SU-DHL-6 (cell line): ENCODE data around the gene CD72.
A peak's percentile ranks its signal among the peaks of the same experiment; 100 is the strongest.
"Not testable (repeated sequence)": the region's sequence is repeated elsewhere in the genome, so short reads cannot be mapped to it uniquely, and the experiment has no call there.

Experiments
- H2AFZ ChIP-seq: fragments of 200-600 bp; sonication (generic); 2 replicates; pipeline ENCODE4 v1.6.1; 2014; ENCODE audit warnings: low read depth, mild to moderate bottlenecking, moderate library complexity, mixed read lengths, antibody characterized with exemption, low read length; ENCODE audit not compliant: severe bottlenecking
- H3F3A ChIP-seq: fragments of 200-600 bp; shearing (Covaris generic); 2 replicates; pipeline ENCODE4 v1.6.0; 2016; ENCODE audit warnings: antibody characterized with exemption, mild to moderate bottlenecking; ENCODE audit not compliant: insufficient read depth
- H3K27ac ChIP-seq: fragments of 200-600 bp; sonication (generic); 2 replicates; pipeline ENCODE4 v1.5.1; 2016; ENCODE audit warnings: low read depth, mild to moderate bottlenecking, low read length, moderate library complexity, mixed read lengths
- H3K27me3 ChIP-seq: fragments of 200-600 bp; sonication (generic), shearing (Covaris generic); 2 replicates; pipeline ENCODE4 v1.6.0; 2014; ENCODE audit warnings: mild to moderate bottlenecking, low read length
- H3K36me3 ChIP-seq: fragments of 200-600 bp; sonication (generic); 2 replicates; pipeline ENCODE4 v1.6.1; 2014; ENCODE audit warnings: mild to moderate bottlenecking, low read length, mixed read lengths
- H3K4me2 ChIP-seq: fragments of 300-600, 200-600 bp; shearing (Covaris generic), sonication (generic); 2 replicates; pipeline ENCODE4 v1.6.0; 2014; ENCODE audit warnings: low read length, low read depth, mild to moderate bottlenecking; ENCODE audit not compliant: poor library complexity, severe bottlenecking
- H3K4me3 ChIP-seq: fragments of 200-600 bp; sonication (generic); 2 replicates; pipeline ENCODE4 v1.5.1; 2014; ENCODE audit warnings: antibody characterized with exemption, low read length, mild to moderate bottlenecking, mixed read lengths; ENCODE audit not compliant: insufficient read depth, poor library complexity, severe bottlenecking
- H3K79me2 ChIP-seq: fragments of 200-600 bp; sonication (generic); 2 replicates; pipeline ENCODE4 v1.6.1; 2014; ENCODE audit warnings: mild to moderate bottlenecking, low read length, moderate library complexity; ENCODE audit not compliant: insufficient read depth
- H3K9ac ChIP-seq: fragments of 200-600 bp; sonication (generic); 2 replicates; pipeline ENCODE4 v1.7.0; 2014; ENCODE audit warnings: mild to moderate bottlenecking, low read length
- H3K9me2 ChIP-seq: fragments of 200-600 bp; sonication (generic); replicated peaks from 2 replicates; pipeline ENCODE4 v1.6.1; 2014; ENCODE audit warnings: low read length; ENCODE audit not compliant: insufficient read depth
- H3K9me3 ChIP-seq: fragments of 200-600 bp; sonication (generic); 2 replicates; pipeline ENCODE4 v1.6.1; 2014; ENCODE audit warnings: low read length, mixed read lengths; ENCODE audit not compliant: insufficient read depth
- H4K20me1 ChIP-seq: fragments of 200-600 bp; sonication (generic); 2 replicates; pipeline ENCODE4 v1.6.1; 2014; ENCODE audit warnings: low read depth, mild to moderate bottlenecking, antibody characterized with exemption, low read length, moderate library complexity, mixed read lengths
- CTCF ChIP-seq: fragments of 200-600 bp; sonication (generic); IDR thresholded peaks from one replicate; pipeline ENCODE4 v1.5.1; 2017; ENCODE audit warnings: antibody characterized with exemption, mild to moderate bottlenecking, low read length, moderate library complexity; ENCODE audit not compliant: insufficient read depth, poor library complexity, severe bottlenecking
- EZH2phosphoT487 ChIP-seq: fragments of 200-600 bp; sonication (generic), shearing (Covaris generic); conservative IDR thresholded peaks from 2 replicates; pipeline ENCODE4 v1.6.1; 2018; ENCODE audit warnings: mild to moderate bottlenecking, antibody characterized with exemption, low read length, moderate library complexity, mixed read lengths

CD72 gene

GRCh38 chr9:35615981-35616680 lies 2.1 kb downstream of the CD72 start:
- TF ChIP-seq EZH2phosphoT487, result no peak
- TF ChIP-seq CTCF, result no peak
- Histone ChIP-seq H4K20me1 (no peaks in the 10 kb centered on the region), H3K27me3 (no peaks in the 10 kb centered on the region), H3K9me3 (no peaks in the 10 kb centered on the region), H3K9me2 (no peaks in the 10 kb centered on the region), H3K79me2 (no peaks in the 10 kb centered on the region), H3K36me3 (no peaks in the 10 kb centered on the region), H3F3A (peaks cover 44% of the 10 kb centered on the region), H2AFZ (no peak overlapping the region), H3K4me2 (peak overlapping the region; percentile 63), H3K27ac (peak overlapping the region; percentile 17; the same call in 1 of the 2 replicates), H3K4me3 (no peak overlapping the region), H3K9ac (0 out of 2 replicates have a peak overlapping the region, but pooled peaks have one; percentile 54)

DNA sequence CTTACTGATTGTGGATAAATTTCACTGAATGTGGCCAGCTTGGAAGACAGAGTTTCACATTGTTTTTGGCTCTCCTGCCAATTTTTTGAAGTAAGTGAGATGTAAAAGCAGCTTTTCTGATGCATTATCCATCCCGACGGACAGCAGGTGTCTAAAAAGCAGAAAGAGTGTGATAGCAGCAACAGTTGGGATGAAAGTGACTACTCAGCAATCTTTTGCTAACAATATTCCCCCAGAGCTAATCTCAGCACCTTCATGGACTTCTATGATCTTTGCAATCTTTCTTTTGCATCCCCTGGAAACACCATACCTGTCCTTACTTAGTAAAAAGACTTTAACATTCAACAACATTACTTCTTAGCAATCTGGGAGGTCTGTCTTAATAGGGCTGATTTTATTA lies 5.4 kb downstream of the CD72 start:
- no peak overlapping the region for H3K9ac ChIP-seq
- no peak overlapping the region for H3K4me3 ChIP-seq
- no peaks in the 10 kb centered on the region for H4K20me1 ChIP-seq
- H3K4me2 ChIP-seq, result no peak overlapping the region
- no peaks in the 10 kb centered on the region for H3K36me3 ChIP-seq
- H3F3A ChIP-seq, result peaks cover 13% of the 10 kb centered on the region
- TF ChIP-seq CTCF (no peak), EZH2phosphoT487 (no peak)
- no peaks in the 10 kb centered on the region for H3K9me2 ChIP-seq
- no peak overlapping the region for H2AFZ ChIP-seq
- H3K27ac ChIP-seq, result no peak overlapping the region
- H3K27me3 ChIP-seq, result no peaks in the 10 kb centered on the region
- H3K9me3 ChIP-seq, result no peaks in the 10 kb centered on the region
- H3K79me2 ChIP-seq, result no peaks in the 10 kb centered on the region

GRCh38 chr9:35612066-35612465 lies 6.1 kb downstream of the CD72 start:
- H3K4me2 ChIP-seq, H3K9me2 ChIP-seq, H4K20me1 ChIP-seq, H3F3A ChIP-seq, H3K36me3 ChIP-seq, H2AFZ ChIP-seq, H3K9ac ChIP-seq, H3K4me3 ChIP-seq, H3K27ac ChIP-seq, H3K79me2 ChIP-seq, H3K27me3 ChIP-seq, H3K9me3 ChIP-seq: not testable (repeated sequence)

DNA sequence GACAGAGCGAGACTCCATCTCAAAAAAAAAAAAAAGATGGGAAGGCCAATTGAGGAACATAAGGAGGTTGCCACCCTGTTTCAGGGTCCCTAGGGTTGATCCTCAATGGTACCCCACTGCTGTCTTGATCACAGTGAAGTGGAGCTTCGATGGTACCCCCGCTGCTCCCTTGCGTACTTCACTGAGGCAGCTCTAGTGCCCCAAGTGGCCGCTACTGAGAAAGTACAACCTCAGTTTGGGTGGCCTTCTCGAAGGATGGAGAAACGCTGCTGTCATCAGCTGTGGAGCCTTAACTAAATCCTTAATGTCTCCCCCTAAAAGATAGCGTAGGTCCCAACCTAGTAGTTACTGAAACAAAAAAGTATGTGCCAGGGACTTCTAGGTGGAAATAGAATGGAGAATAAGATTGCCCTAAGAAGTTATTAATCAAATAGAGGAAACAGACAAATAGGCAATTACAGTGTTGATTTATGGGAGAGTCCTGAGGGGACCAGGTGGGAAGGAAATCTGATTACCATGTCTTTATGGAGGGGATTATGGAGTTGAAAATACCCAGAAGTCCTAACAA lies 6.9 kb downstream of the CD72 start:
- Histone ChIP-seq H3K27me3 (no peaks in the 10 kb centered on the region), H3K4me2 (no peak overlapping the region), H4K20me1 (no peaks in the 10 kb centered on the region), H3K79me2 (peaks cover 6% of the 10 kb centered on the region; the same call in 1 of the 2 replicates), H3F3A (peaks cover 6% of the 10 kb centered on the region), H3K27ac (no peak overlapping the region), H3K9me3 (no peaks in the 10 kb centered on the region), H3K36me3 (no peaks in the 10 kb centered on the region), H3K9ac (no peak overlapping the region), H3K4me3 (no peak overlapping the region), H2AFZ (no peak overlapping the region), H3K9me2 (no peaks in the 10 kb centered on the region)
- TF ChIP-seq EZH2phosphoT487 (no peak), CTCF (peak; percentile 84)
